GM21786 (cell line): ENCODE measurements around the gene SERPINA12.

Source experiments
- ATAC-seq: cut with Tn5 transposase; IDR thresholded peaks from one replicate; pipeline ENCODE4 v1.9.1; 2021; ENCODE audit not compliant: unreplicated experiment

Gene SERPINA12

GRCh38 chr14:94467728-94468520, 41.3 kb downstream of the SERPINA12 start:
- no peak for ATAC-seq

- no peak for ATAC-seq
Observed at GRCh38 chr14:94466706-94467370, 42.4 kb downstream of the SERPINA12 start.

- ATAC-seq, result no peak
Observed at GRCh38 chr14:94465042-94465441, 44.2 kb downstream of the SERPINA12 start.

GRCh38 chr14:94464290-94464689, 45.0 kb downstream of the SERPINA12 start:
- ATAC-seq, result no peak

GRCh38 chr14:94462763-94463572, 46.3 kb downstream of the SERPINA12 start:
- ATAC-seq, result no peak

GRCh38 chr14:94462219-94462551, 47.1 kb downstream of the SERPINA12 start:
- no peak for ATAC-seq

GRCh38 chr14:94461526-94462218, 47.6 kb downstream of the SERPINA12 start:
- ATAC-seq, result no peak

GRCh38 chr14:94460631-94461416, 48.4 kb downstream of the SERPINA12 start:
- ATAC-seq, result peak; percentile 75

- ATAC-seq, result no peak
Observed at GRCh38 chr14:94458558-94459205, 50.6 kb downstream of the SERPINA12 start.

GRCh38 chr14:94458096-94458495, 51.2 kb downstream of the SERPINA12 start:
- ATAC-seq, result no peak

GRCh38 chr14:94455928-94456327, 53.3 kb downstream of the SERPINA12 start:
- no peak for ATAC-seq

- no peak for ATAC-seq
Observed at GRCh38 chr14:94451826-94452225, 57.4 kb downstream of the SERPINA12 start.

- ATAC-seq, result no peak
Observed at GRCh38 chr14:94451091-94451771, 58.0 kb downstream of the SERPINA12 start.

- no peak for ATAC-seq
Observed at GRCh38 chr14:94450722-94451090, 58.6 kb downstream of the SERPINA12 start.

- no peak for ATAC-seq
Observed at GRCh38 chr14:94449930-94450329, 59.3 kb downstream of the SERPINA12 start.

- ATAC-seq, result no peak
Observed at GRCh38 chr14:94448071-94448808, 61.0 kb downstream of the SERPINA12 start.

- no peak for ATAC-seq
Observed at GRCh38 chr14:94447206-94447605, 62.1 kb downstream of the SERPINA12 start.

- ATAC-seq, result no peak
Observed at GRCh38 chr14:94446126-94446525, 63.1 kb downstream of the SERPINA12 start.

- no peak for ATAC-seq
Observed at GRCh38 chr14:94445003-94445402, 64.3 kb downstream of the SERPINA12 start.
